Measurements from ENCODE around the gene LOXL4.
"Not testable (repeated sequence)": the region's sequence is repeated elsewhere in the genome, so short reads cannot be mapped to it uniquely, and the experiment has no call there.

Gene LOXL4

GRCh38 chr10:98240524-98240923 is 27.5 kb downstream of the LOXL4 start:
- no peak for FAIRE-seq

- FAIRE-seq = no peak
Measured at GRCh38 chr10:98238391-98238790, 29.6 kb downstream of the LOXL4 start.

GRCh38 chr10:98236862-98237261 is 31.1 kb downstream of the LOXL4 start:
- no peak for FAIRE-seq

- FAIRE-seq = no peak
Measured at GRCh38 chr10:98235846-98236245, 32.1 kb downstream of the LOXL4 start.

GRCh38 chr10:98231417-98231816 is 36.6 kb downstream of the LOXL4 start:
- no peak for FAIRE-seq

- not testable (repeated sequence) for FAIRE-seq
Measured at GRCh38 chr10:98228266-98228665, 39.7 kb downstream of the LOXL4 start.

- not testable (repeated sequence) for FAIRE-seq
Measured at GRCh38 chr10:98227713-98228112, 40.3 kb downstream of the LOXL4 start.

- no peak for FAIRE-seq
Measured at GRCh38 chr10:98226508-98227144, 41.4 kb downstream of the LOXL4 start.

GRCh38 chr10:98224996-98225395 is 43.0 kb downstream of the LOXL4 start:
- no peak for FAIRE-seq

GRCh38 chr10:98224509-98224908 is 43.5 kb downstream of the LOXL4 start:
- no peak for FAIRE-seq

- no peak for FAIRE-seq
Measured at GRCh38 chr10:98223874-98224273, 44.1 kb downstream of the LOXL4 start.

- FAIRE-seq = no peak
Measured at GRCh38 chr10:98217801-98218200, 50.2 kb downstream of the LOXL4 start.

- no peak for FAIRE-seq
Measured at GRCh38 chr10:98215373-98215772, 52.6 kb downstream of the LOXL4 start.

GRCh38 chr10:98213740-98214139 is 54.3 kb downstream of the LOXL4 start:
- FAIRE-seq = no peak

- no peak for FAIRE-seq
Measured at GRCh38 chr10:98212196-98212595, 55.8 kb downstream of the LOXL4 start.

- FAIRE-seq = no peak
Measured at GRCh38 chr10:98209441-98209840, 58.6 kb downstream of the LOXL4 start.

GRCh38 chr10:98208925-98209324 is 59.1 kb downstream of the LOXL4 start:
- no peak for FAIRE-seq

GRCh38 chr10:98205351-98205750 is 62.6 kb downstream of the LOXL4 start:
- FAIRE-seq = no peak

GRCh38 chr10:98202378-98202777 is 65.6 kb downstream of the LOXL4 start:
- FAIRE-seq = no peak

- no peak for FAIRE-seq
Measured at GRCh38 chr10:98201760-98202159, 66.2 kb downstream of the LOXL4 start.
